ENCODE measurements around the gene SRD5A3. TPM values are rescaled to one million over a fixed set of nuclear protein-coding genes. Genes with fewer than 3 reads are reported as not detected.

SRD5A3 gene
- polyA plus RNA-seq, 1 donor from 2014 or later: 19.7 TPM

DNA sequence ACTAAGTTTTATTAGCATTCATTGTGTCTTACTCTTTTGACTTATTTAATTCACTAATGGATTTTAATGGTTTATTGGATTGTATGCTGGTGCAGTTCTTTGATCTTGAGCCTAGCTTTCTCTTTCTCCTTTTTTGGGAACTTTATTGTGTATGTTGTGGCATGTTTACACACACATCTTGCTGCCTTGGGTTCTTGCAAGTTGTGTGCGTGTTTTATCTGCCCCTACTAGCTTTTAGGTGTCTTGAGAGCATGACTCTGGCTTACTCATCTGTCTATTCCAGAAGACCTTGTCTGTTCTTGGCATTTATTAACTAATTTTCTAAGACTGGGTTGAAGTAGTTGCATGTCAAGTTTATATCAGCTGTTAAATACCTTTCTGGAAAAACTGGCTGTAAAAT lies 52.4 kb downstream of the SRD5A3 start:
- Mint-ChIP-seq H3K4me1 (peaks cover 35 to 49% (median 36%) of the 10 kb centered on the region in 3 donors), H3K4me3 (peak overlapping the region; percentile 82 to 97 (median 92)), H3K27ac (peak overlapping the region; percentile 7 to 72 (median 17)), H3K27me3 (peaks cover 1% of the 10 kb centered on the region), H3K9me3 (no peaks in the 10 kb centered on the region), H3K36me3 (peaks cover 4% of the 10 kb centered on the region)

DNA sequence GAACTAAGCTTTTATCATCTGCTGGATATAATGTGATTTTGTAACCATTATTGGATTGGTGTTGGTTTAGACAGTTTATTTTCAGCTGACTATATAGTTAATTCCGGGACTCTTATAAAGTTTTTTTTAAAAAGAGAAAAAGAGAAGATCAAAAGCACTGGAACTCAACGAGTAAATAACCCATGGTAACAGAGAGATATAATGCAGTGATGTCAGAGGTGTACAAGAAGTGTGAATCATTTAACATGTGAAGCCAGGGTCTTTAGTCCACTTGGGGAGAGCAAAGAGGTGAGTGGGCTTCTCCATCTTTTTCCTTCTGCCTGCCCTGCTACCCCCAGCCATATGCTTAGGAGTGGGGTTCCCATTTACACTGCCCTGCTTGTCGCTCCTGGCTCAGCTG lies 52.9 kb downstream of the SRD5A3 start:
- Mint-ChIP-seq H3K36me3 (peaks cover 4% of the 10 kb centered on the region), H3K9me3 (no peaks in the 10 kb centered on the region), H3K4me1 (peaks cover 38 to 49% (median 39%) of the 10 kb centered on the region in 3 donors), H3K27ac (peak overlapping the region; percentile 47 to 72 (median 63)), H3K4me3 (peak overlapping the region in 3 of 4 donors; percentile 55 to 97 (median 82)), H3K27me3 (peaks cover 1% of the 10 kb centered on the region)

GRCh38 chr4:55399581-55399980 lies 53.5 kb downstream of the SRD5A3 start:
- H3K27ac Mint-ChIP-seq: peak overlapping the region in 1 of 3 donors; percentile 72
- peaks cover 1% of the 10 kb centered on the region for H3K27me3 Mint-ChIP-seq
- H3K4me1 Mint-ChIP-seq: peaks cover 38 to 49% (median 39%) of the 10 kb centered on the region in 3 donors
- H3K36me3 Mint-ChIP-seq: peaks cover 4% of the 10 kb centered on the region
- no peaks in the 10 kb centered on the region for H3K9me3 Mint-ChIP-seq
- peak overlapping the region in 2 of 4 donors; percentile 82 to 97 for H3K4me3 Mint-ChIP-seq

DNA sequence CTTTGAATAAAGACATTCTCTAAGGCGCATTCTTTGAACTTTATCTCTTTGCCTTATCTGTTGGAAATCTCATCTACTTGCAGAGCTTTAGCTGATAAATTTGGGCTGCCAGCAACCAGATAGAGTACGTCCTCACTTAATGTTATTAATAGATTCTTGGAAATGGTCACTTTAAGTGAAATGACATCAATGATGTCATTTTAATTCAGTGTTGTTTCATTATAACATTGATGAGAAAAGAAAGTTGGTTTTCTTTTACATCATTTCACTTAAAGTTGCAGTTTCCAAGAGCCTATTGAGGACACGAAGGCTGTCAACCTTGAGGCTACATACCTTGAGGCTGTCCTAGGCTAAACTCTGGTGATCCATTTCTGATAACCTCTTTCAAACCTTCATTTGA lies 59.0 kb downstream of the SRD5A3 start:
- peaks cover 4% of the 10 kb centered on the region for H3K36me3 Mint-ChIP-seq
- H3K27me3 Mint-ChIP-seq: no peaks in the 10 kb centered on the region
- H3K9me3 Mint-ChIP-seq: no peaks in the 10 kb centered on the region
- H3K27ac Mint-ChIP-seq: no peak overlapping the region
- no peak overlapping the region for H3K4me3 Mint-ChIP-seq
- H3K4me1 Mint-ChIP-seq: peaks cover 28 to 43% (median 34%) of the 10 kb centered on the region in 3 donors

DNA sequence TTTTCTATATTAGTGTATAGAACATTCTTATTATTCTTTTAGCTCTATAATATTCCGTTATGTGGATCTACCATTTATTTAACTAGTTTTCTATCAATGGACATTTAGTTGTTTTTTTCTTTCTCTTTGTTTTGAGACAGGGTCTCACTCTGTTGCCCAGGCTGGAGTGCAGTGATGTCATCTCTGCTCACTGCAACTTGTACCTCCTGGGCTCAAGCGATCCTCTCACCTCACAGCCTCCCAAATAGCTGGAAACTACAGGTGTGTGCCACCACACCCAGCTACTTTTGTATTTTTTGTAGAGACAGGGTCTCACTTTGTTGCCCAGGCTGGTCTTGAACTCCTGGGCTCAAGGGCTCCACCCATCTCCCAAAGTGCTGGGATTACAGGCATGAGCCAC lies 60.5 kb downstream of the SRD5A3 start:
- H3K4me3 Mint-ChIP-seq: no peak overlapping the region
- no peaks in the 10 kb centered on the region for H3K36me3 Mint-ChIP-seq
- H3K27ac Mint-ChIP-seq: peak overlapping the region in 2 of 3 donors; percentile 25 to 50
- H3K9me3 Mint-ChIP-seq: no peaks in the 10 kb centered on the region
- H3K4me1 Mint-ChIP-seq: peaks cover 27 to 38% (median 28%) of the 10 kb centered on the region in 3 donors
- no peaks in the 10 kb centered on the region for H3K27me3 Mint-ChIP-seq

- peaks cover 27 to 42% (median 29%) of the 10 kb centered on the region in 3 donors for H3K4me1 Mint-ChIP-seq
- no peak overlapping the region for H3K4me3 Mint-ChIP-seq
- no peaks in the 10 kb centered on the region for H3K36me3 Mint-ChIP-seq
- H3K27me3 Mint-ChIP-seq: no peaks in the 10 kb centered on the region
- H3K9me3 Mint-ChIP-seq: no peaks in the 10 kb centered on the region
- H3K27ac Mint-ChIP-seq: peak overlapping the region in 1 of 3 donors; percentile 50
Measured at GRCh38 chr4:55407119-55407518, 61.1 kb downstream of the SRD5A3 start.

DNA sequence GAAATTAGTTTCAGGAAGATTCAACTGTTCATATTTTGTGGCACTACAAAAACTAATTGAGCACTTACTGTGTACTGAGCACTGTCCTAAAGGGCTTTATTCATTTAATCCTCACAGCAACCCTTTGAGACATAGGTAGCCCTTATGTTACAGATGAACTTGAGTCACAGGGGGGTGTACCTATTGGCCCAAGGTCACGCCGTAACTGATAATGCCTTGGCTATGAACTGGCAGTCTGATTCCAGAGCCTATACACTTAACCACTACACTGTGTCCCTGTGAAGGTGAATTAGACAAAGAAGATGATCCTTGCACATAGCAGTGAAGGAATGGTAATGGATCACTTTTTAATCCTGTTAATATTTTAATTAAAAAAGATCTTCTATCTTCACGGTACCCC lies 61.7 kb downstream of the SRD5A3 start:
- Mint-ChIP-seq H3K9me3 (no peaks in the 10 kb centered on the region), H3K4me1 (peaks cover 27 to 42% (median 29%) of the 10 kb centered on the region in 3 donors)

GRCh38 chr4:55409468-55410171 lies 63.6 kb downstream of the SRD5A3 start:
- H3K9me3 Mint-ChIP-seq: no peaks in the 10 kb centered on the region
- peak overlapping the region; percentile 40 to 81 (median 74) for H3K27ac Mint-ChIP-seq
- no peaks in the 10 kb centered on the region for H3K27me3 Mint-ChIP-seq
- peaks cover 23 to 38% (median 25%) of the 10 kb centered on the region in 3 donors for H3K4me1 Mint-ChIP-seq
- peak overlapping the region in 1 of 4 donors; percentile 49 for H3K4me3 Mint-ChIP-seq
- H3K36me3 Mint-ChIP-seq: no peaks in the 10 kb centered on the region

More for the DNA sequence above, 61.7 kb downstream of the SRD5A3 start:
- no peak overlapping the region for H3K27ac Mint-ChIP-seq
- H3K36me3 Mint-ChIP-seq: no peaks in the 10 kb centered on the region
- H3K27me3 Mint-ChIP-seq: no peaks in the 10 kb centered on the region
- H3K4me3 Mint-ChIP-seq: no peak overlapping the region

DNA sequence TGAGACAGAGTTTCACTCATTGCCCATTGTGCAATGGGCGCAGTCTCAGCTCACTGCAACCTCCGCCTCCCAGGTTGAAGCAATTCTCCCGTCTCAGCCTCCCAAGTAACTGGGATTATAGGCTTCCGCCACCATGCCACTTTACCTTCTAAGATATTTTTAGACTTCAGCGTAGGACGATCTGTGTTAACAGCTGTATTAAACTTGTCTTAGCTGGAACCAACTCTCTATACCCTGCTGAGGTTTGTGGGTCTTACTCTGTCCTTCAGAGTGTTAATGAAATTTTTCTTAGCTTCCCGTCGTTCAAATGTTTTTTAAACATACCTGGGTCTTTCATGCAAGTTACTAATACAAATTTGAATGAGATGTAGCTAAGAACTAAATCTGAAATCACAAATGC lies 64.4 kb downstream of the SRD5A3 start:
- H3K9me3 Mint-ChIP-seq: no peaks in the 10 kb centered on the region
- peak overlapping the region; percentile 40 to 81 (median 74) for H3K27ac Mint-ChIP-seq
- no peaks in the 10 kb centered on the region for H3K36me3 Mint-ChIP-seq
- no peak overlapping the region for H3K4me3 Mint-ChIP-seq
- H3K4me1 Mint-ChIP-seq: peaks cover 22 to 37% (median 25%) of the 10 kb centered on the region in 3 donors
- no peaks in the 10 kb centered on the region for H3K27me3 Mint-ChIP-seq

DNA sequence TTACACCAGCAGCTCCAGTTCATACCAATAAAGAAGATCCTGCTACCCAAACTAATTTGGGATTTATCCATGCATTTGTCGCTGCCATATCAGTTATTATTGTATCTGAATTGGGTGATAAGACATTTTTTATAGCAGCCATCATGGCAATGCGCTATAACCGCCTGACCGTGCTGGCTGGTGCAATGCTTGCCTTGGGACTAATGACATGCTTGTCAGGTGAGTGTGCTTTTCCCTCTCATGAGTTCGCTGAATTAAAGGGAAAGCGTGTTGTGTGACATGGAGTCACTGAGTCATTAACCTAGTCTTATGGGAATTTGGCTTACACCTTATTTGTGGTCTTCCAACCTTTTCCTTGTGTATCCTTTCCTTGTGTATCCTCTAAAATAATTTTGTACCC lies 65.6 kb downstream of the SRD5A3 start:
- Mint-ChIP-seq H3K4me1 (peaks cover 16 to 29% (median 20%) of the 10 kb centered on the region in 3 donors), H3K9me3 (no peaks in the 10 kb centered on the region)

GRCh38 chr4:55416176-55416575 lies 70.1 kb downstream of the SRD5A3 start:
- Mint-ChIP-seq H3K36me3 (peaks cover 1% of the 10 kb centered on the region), H3K27ac (no peak overlapping the region), H3K9me3 (no peaks in the 10 kb centered on the region), H3K4me1 (peaks cover 2 to 4% (median 4%) of the 10 kb centered on the region in 3 donors), H3K4me3 (no peak overlapping the region), H3K27me3 (no peaks in the 10 kb centered on the region)

More for the DNA sequence above, 65.6 kb downstream of the SRD5A3 start:
- Mint-ChIP-seq H3K4me3 (no peak overlapping the region), H3K27ac (peak overlapping the region in 1 of 3 donors; percentile 7), H3K27me3 (no peaks in the 10 kb centered on the region), H3K36me3 (no peaks in the 10 kb centered on the region)

Other genes with a start within 250 kb of the SRD5A3 start
- gene KDR, start 220.6 kb upstream of the SRD5A3 start, polyA plus RNA-seq: not detected
- 56.1 TPM for gene TMEM165, start 49.7 kb downstream of the SRD5A3 start, polyA plus RNA-seq
- 4.3 TPM for gene CLOCK, start 200.7 kb downstream of the SRD5A3 start, polyA plus RNA-seq
- not detected for gene PDCL2, start 246.0 kb downstream of the SRD5A3 start, polyA plus RNA-seq

All from IgD-negative memory B cell (primary cell).